Esophagus muscularis mucosa (tissue), 4 donors: Measurements from ENCODE around the gene WEE1. TPM values are rescaled to one million over a fixed set of nuclear protein-coding genes. Genes with fewer than 3 reads are reported as not detected.

Source experiments
- DNase-seq: peaks from one replicate; pipeline ENCODE4 v3.0.0-alpha.2; 2017; ENCODE audit errors: extremely low spot score
- H3K27ac ChIP-seq, 4 donors: fragments of 200-600 bp; sonication (generic); replicated peaks in 1 of 4; 1 replicate in 3 of 4; 2 replicates in 1 of 4; pipeline ENCODE4 v1.5.1; 2016 to 2019; ENCODE audit warnings: mild to moderate bottlenecking in 1 of 4
- H3K27me3 ChIP-seq, 4 donors: fragments of 200-600 bp; sonication (generic); one replicate each; pipeline versions ENCODE4 v1.5.1 to v1.6.0; 2016 to 2019
- H3K36me3 ChIP-seq, 4 donors: fragments of 200-600 bp; sonication (generic); one replicate each; pipeline ENCODE4 v1.5.1; 2016 to 2019
- H3K4me1 ChIP-seq, 4 donors: fragments of 200-600 bp; sonication (generic); one replicate each; pipeline ENCODE4 v1.5.1; 2016 to 2019
- H3K4me3 ChIP-seq, 4 donors: fragments of 200-600 bp; sonication (generic); 1 replicate in 2 of 4; 2 replicates in 2 of 4; pipeline ENCODE4 v1.5.1; 2016 to 2019; ENCODE audit warnings: mild to moderate bottlenecking in 4 of 4, moderate library complexity in 1 of 4
- H3K9me3 ChIP-seq, 4 donors: fragments of 200-600 bp; sonication (generic); 1 replicate in 3 of 4; 2 replicates in 1 of 4; pipeline ENCODE4 v1.5.1; 2016 to 2019
- CTCF ChIP-seq, 3 experiments: fragments of 200-600 bp in 2 of 3; fragments of 450-650 bp in 1 of 3; sonication (generic) in 2 of 3; IDR thresholded peaks; one replicate each; pipeline ENCODE4 v1.5.1; 2017 to 2019; ENCODE audit warnings: antibody characterized with exemption in 3 of 3, mild to moderate bottlenecking in 2 of 3, moderate library complexity in 1 of 3
- EP300 ChIP-seq: sonication (generic); formaldehyde crosslinking; IDR thresholded peaks from one replicate; pipeline ENCODE4 v1.6.1; 2017; ENCODE audit warnings: antibody characterized with exemption
- POLR2A ChIP-seq: fragments of 450-650 bp; IDR thresholded peaks from one replicate; pipeline ENCODE4 v1.6.1; 2017; ENCODE audit warnings: antibody characterized with exemption, moderate library complexity, mild to moderate bottlenecking, low read depth
- POLR2AphosphoS5 ChIP-seq, 2 donors: sonication (generic); formaldehyde crosslinking; IDR thresholded peaks; one replicate each; pipeline ENCODE4 v1.6.1; 2017; ENCODE audit warnings: antibody characterized with exemption in 2 of 2
- WGBS: methylation state at CpG from one replicate; pipeline ENCODE4 v1.1.5; 2018; 5-methylcytosine and 5-hydroxymethylcytosine counted together
- intact Hi-C: fragments of 100-400 bp; cut with DNase I; formaldehyde crosslinking; loops from one replicate; pipeline ENCODE4 v1.15.1; 2023
- total RNA-seq, 4 donors: library from RNA; depleted of rRNA; stranded (reverse); fragments of >200 nt; gene quantifications; one replicate each; pipeline versions ENCODE4 v1.1.0 to v1.2.1, GENCODE V29; 2016

WEE1 gene
- 10 to 100 TPM; 34.5 to 55.6 (median 41.6) TPM for total RNA-seq

DNA sequence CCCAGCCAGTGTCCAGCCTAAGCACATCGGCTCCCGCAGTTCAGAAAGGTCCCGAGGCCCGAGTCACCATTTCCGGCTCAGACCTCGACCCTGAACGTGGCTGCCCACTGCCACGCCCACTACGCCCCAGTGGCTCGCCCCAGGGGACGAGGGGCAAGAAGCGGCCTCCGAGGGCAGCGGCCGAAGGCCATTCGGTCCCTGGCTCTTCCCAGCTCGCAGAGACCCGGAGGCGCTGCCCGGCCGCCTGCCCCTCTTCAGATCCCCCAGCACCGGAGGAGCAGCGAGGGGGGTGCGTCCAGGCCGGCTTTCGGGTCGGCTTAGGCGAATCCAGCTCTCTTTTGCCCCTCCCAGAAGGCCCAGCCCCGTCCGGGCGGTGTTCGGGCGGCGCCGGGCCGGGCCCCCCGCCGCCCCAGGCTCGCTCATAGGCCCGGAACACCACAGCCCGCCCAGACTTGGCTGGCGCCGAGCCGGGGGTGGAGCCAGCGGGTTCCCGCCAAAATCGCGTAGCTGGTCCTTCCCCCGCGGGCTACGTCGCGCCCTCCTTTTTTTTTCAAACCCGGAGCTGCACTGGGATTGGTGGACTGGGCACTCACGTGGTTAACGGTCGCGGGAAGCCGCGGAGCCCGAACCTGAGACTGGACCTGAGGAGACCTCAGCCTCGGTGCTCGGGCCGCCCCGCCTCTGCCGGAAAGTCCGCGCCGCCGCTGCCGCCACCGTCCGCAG lies at the start of gene WEE1:
Gene WEE1 (plus strand): TSS at position 619 of the 723 bp plus-strand sequence. CDS start 264 bp downstream, outside the sequence.
- Histone ChIP-seq H3K27ac (peak within 1 kb of the TSS; percentile 88 to 98 (median 96)), H3K27me3 (no peaks in the 10 kb centered on the region), H3K4me3 (peak within 1 kb of the TSS; percentile 78 to 84 (median 81)), H3K36me3 (no peaks in the 10 kb centered on the region), H3K4me1 (peaks cover 23 to 43% (median 35%) of the 10 kb centered on the region in 4 donors), H3K9me3 (no peaks in the 10 kb centered on the region)
- intact Hi-C loops: no loop called here
- peak; percentile 80 for TF ChIP-seq POLR2A
- no peak for TF ChIP-seq EP300
- TF ChIP-seq CTCF (IDR thresholded peaks at IDR 0.05): no peak
- TF ChIP-seq POLR2AphosphoS5 (IDR thresholded peaks at IDR 0.05): peak; percentile 88 to 92
- 0% methylated on average over 3 of the region's 73 CpGs for WGBS
- DNase-seq: peak; percentile 100

DNA sequence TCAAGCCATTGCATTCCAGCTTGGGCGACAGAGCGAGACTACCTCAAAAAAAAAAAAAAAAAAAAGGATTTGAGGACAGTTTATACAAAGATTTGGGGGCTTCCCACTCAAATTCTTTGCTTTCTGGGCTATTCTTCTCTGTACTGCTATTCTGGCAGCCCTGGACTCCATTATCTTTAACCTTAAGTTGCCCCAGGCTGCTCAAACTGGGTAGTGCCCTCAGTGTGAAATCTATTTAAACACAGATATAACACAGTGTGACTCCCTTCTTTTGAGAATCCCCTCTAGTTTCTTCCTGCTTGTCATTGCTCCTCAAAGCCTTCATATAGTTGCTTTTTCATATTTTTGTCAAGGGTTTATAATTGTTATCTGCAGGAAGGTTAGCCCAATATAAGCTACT lies 49.5 kb upstream of the WEE1 start:
- Histone ChIP-seq H3K36me3 (peaks cover 5 to 58% (median 17%) of the 10 kb centered on the region in 4 donors), H3K4me1 (peaks cover 13 to 42% (median 34%) of the 10 kb centered on the region in 4 donors), H3K4me3 (no peak overlapping the region), H3K9me3 (no peaks in the 10 kb centered on the region), H3K27ac (no peak overlapping the region), H3K27me3 (no peaks in the 10 kb centered on the region)
- intact Hi-C loops: no loop called here
- no peak for TF ChIP-seq CTCF (IDR thresholded peaks at IDR 0.05)
- no peak for TF ChIP-seq POLR2A
- no peak for TF ChIP-seq EP300
- no peak for TF ChIP-seq POLR2AphosphoS5 (IDR thresholded peaks at IDR 0.05)
- DNase-seq: no peak
- WGBS: 100% methylated on average over 2 of the region's 2 CpGs

GRCh38 chr11:9525116-9525515 lies 48.4 kb upstream of the WEE1 start:
- peaks cover 20 to 53% (median 45%) of the 10 kb centered on the region in 4 donors for H3K4me1 ChIP-seq
- H3K36me3 ChIP-seq: peaks cover 5 to 51% (median 13%) of the 10 kb centered on the region in 4 donors
- H3K27ac ChIP-seq: peak overlapping the region in 2 of 4 donors; percentile 69 to 75
- no peak overlapping the region for H3K4me3 ChIP-seq
- WGBS: 85% methylated on average over 3 of the region's 3 CpGs
- TF ChIP-seq CTCF (IDR thresholded peaks at IDR 0.05) (no peak), POLR2A (no peak), EP300 (no peak), POLR2AphosphoS5 (IDR thresholded peaks at IDR 0.05) (no peak)
- DNase-seq: no peak
- intact Hi-C loops: no loop called here
- no peaks in the 10 kb centered on the region for H3K9me3 ChIP-seq
- no peaks in the 10 kb centered on the region for H3K27me3 ChIP-seq

- WGBS: 19% methylated on average over 8 of the region's 8 CpGs
- peak; percentile 66 to 76 for TF ChIP-seq POLR2AphosphoS5 (IDR thresholded peaks at IDR 0.05)
- TF ChIP-seq EP300: no peak
- Histone ChIP-seq H3K27ac (peak overlapping the region; percentile 69 to 75 (median 74)), H3K4me1 (peaks cover 20 to 58% (median 49%) of the 10 kb centered on the region in 4 donors), H3K9me3 (no peaks in the 10 kb centered on the region), H3K27me3 (no peaks in the 10 kb centered on the region), H3K4me3 (no peak overlapping the region), H3K36me3 (peaks cover 0 to 28% (median 5%) of the 10 kb centered on the region in 4 donors)
- no peak for DNase-seq
- intact Hi-C loops: no loop called here
Measured at GRCh38 chr11:9527481-9528135, 45.9 kb upstream of the WEE1 start.

DNA sequence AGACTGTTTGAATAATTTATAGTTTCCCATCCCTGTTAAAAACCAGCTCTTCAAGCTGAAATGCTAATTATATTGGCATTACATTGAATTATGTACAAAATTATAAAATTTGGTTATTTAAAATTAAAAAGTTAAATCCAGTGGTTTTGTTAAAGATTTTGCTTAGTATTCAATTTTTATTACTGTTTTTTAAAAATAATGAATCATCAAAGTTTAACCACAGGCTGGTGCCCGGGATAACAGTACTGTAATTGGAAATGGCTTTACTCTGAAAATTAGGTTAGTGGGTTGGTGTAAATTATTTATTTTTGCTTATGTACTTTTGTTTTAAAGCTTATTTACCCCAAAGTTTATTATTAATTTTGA lies 45.4 kb upstream of the WEE1 start:
- Histone ChIP-seq H3K36me3 (peaks cover 0 to 27% (median 5%) of the 10 kb centered on the region in 4 donors), H3K9me3 (no peaks in the 10 kb centered on the region), H3K4me3 (no peak overlapping the region), H3K4me1 (peaks cover 20 to 58% (median 50%) of the 10 kb centered on the region in 4 donors), H3K27me3 (no peaks in the 10 kb centered on the region), H3K27ac (peak overlapping the region; percentile 69 to 75 (median 74))
- no peak for TF ChIP-seq POLR2AphosphoS5 (IDR thresholded peaks at IDR 0.05)
- no peak for TF ChIP-seq POLR2A
- no peak for TF ChIP-seq CTCF (IDR thresholded peaks at IDR 0.05)
- TF ChIP-seq EP300: no peak
- DNase-seq: no peak
- intact Hi-C loops: no loop called here
- WGBS: 86% methylated on average over 1 of the region's 1 CpG
